SK-N-SH treated with all-trans-retinoic acid at 6 μM for 48 hours (cell line): ENCODE measurements around the gene FCHO1.
"Not testable (repeated sequence)": the region's sequence is repeated elsewhere in the genome, so short reads cannot be mapped to it uniquely, and the experiment has no call there.

ENCODE experiments used
- ATAC-seq: fragments of 200-7000 bp; cut with Tn5 transposase; 3 replicates; pipeline ENCODE4 v1.9.1; 2020; ENCODE audit warnings: mild to moderate bottlenecking, moderate library complexity
- ARNTL ChIP-seq: fragments of 450-650 bp; formaldehyde crosslinking; IDR thresholded peaks from 2 replicates; pipeline ENCODE4 v1.5.0; 2020; ENCODE audit warnings: low read depth, mild to moderate bottlenecking, moderate library complexity, borderline replicate concordance
- BACH2 ChIP-seq: fragments of 250-450 bp; sonication (Bioruptor Pico); IDR thresholded peaks from 2 replicates; pipeline ENCODE4 v1.9.0; 2021; ENCODE audit warnings: mild to moderate bottlenecking, borderline replicate concordance
- CREB5 ChIP-seq: fragments of 250-450 bp; sonication (Bioruptor Pico); IDR thresholded peaks from 2 replicates; pipeline ENCODE4 v1.5.1; 2020; ENCODE audit warnings: low read depth, mild to moderate bottlenecking, moderate library complexity
- CSRNP3 ChIP-seq: fragments of 250-450 bp; sonication (Bioruptor Pico); IDR thresholded peaks from 2 replicates; pipeline ENCODE4 v1.5.1; 2021; ENCODE audit warnings: mild to moderate bottlenecking, moderate library complexity
- ESRRG ChIP-seq: fragments of 250-450 bp; sonication (Bioruptor Pico); IDR thresholded peaks from 2 replicates; pipeline ENCODE4 v1.6.1; 2021; ENCODE audit warnings: mild to moderate bottlenecking
- GLIS3 ChIP-seq: fragments of 250-450 bp; sonication (Bioruptor Pico); IDR thresholded peaks from 2 replicates; pipeline ENCODE4 v1.5.0; 2020; ENCODE audit warnings: mild to moderate bottlenecking, moderate library complexity
- ISL1 ChIP-seq: fragments of 250-450 bp; sonication (Bioruptor Pico); IDR thresholded peaks from 2 replicates; pipeline ENCODE4 v2.1.2; 2022; ENCODE audit warnings: mild to moderate bottlenecking, moderate library complexity
- PATZ1 ChIP-seq: fragments of 250-450 bp; sonication (Bioruptor Pico); IDR thresholded peaks from 2 replicates; pipeline ENCODE4 v1.8.0; 2020; ENCODE audit warnings: mild to moderate bottlenecking, moderate library complexity, borderline replicate concordance
- POU6F1 ChIP-seq: fragments of 250-450 bp; sonication (Bioruptor Pico); IDR thresholded peaks from 2 replicates; pipeline ENCODE4 v1.8.0; 2021; ENCODE audit warnings: low read depth, mild to moderate bottlenecking, moderate library complexity, borderline replicate concordance
- PPARA ChIP-seq: fragments of 250-450 bp; sonication (Bioruptor Pico); IDR thresholded peaks from 2 replicates; pipeline ENCODE4 v1.5.0; 2020; ENCODE audit warnings: mild to moderate bottlenecking, borderline replicate concordance
- RARB ChIP-seq: fragments of 250-450 bp; sonication (Bioruptor Pico); IDR thresholded peaks from 2 replicates; pipeline ENCODE4 v1.8.0; 2021; ENCODE audit warnings: mild to moderate bottlenecking, moderate library complexity
- SNAI2 ChIP-seq: fragments of 250-450 bp; sonication (Bioruptor Pico); IDR thresholded peaks from 2 replicates; pipeline ENCODE4 v1.5.0; 2020; ENCODE audit warnings: mild to moderate bottlenecking, moderate library complexity
- TCF4 ChIP-seq: fragments of 250-450 bp; sonication (Bioruptor Pico); IDR thresholded peaks from 2 replicates; pipeline ENCODE4 v1.8.0; 2021; ENCODE audit warnings: mild to moderate bottlenecking, moderate library complexity, borderline replicate concordance
- TOX ChIP-seq: fragments of 250-450 bp; sonication (Bioruptor Pico); IDR thresholded peaks from 2 replicates; pipeline ENCODE4 v1.8.0; 2021; ENCODE audit warnings: mild to moderate bottlenecking, moderate library complexity, borderline replicate concordance
- ZC3H10 ChIP-seq: fragments of 250-450 bp; sonication (Bioruptor Pico); IDR thresholded peaks from 2 replicates; pipeline ENCODE4 v1.5.1; 2021; ENCODE audit warnings: mild to moderate bottlenecking, moderate library complexity
- ZFP3 ChIP-seq: fragments of 250-450 bp; sonication (Bioruptor Pico); IDR thresholded peaks from 2 replicates; pipeline ENCODE4 v1.5.0; 2020; ENCODE audit warnings: mild to moderate bottlenecking, moderate library complexity
- ZFP30 ChIP-seq: fragments of 450-650 bp; formaldehyde crosslinking; IDR thresholded peaks from 2 replicates; pipeline ENCODE4 v1.5.0; 2022; ENCODE audit warnings: mild to moderate bottlenecking, moderate library complexity
- ZNF565 ChIP-seq: fragments of 450-650 bp; formaldehyde crosslinking; conservative IDR thresholded peaks from 2 replicates; pipeline ENCODE4 v1.5.0; 2020; ENCODE audit warnings: low read depth, mild to moderate bottlenecking, moderate library complexity
- ZNF70 ChIP-seq: fragments of 450-650 bp; formaldehyde crosslinking; IDR thresholded peaks from 2 replicates; pipeline ENCODE4 v1.5.0; 2020; ENCODE audit warnings: mild to moderate bottlenecking, moderate library complexity
- ZNF8 ChIP-seq: fragments of 450-650 bp; formaldehyde crosslinking; IDR thresholded peaks from 2 replicates; pipeline ENCODE4 v1.5.0; 2020; ENCODE audit warnings: mild to moderate bottlenecking, moderate library complexity

The FCHO1 gene

GRCh38 chr19:17796838-17797423 lies 45.7 kb downstream of the FCHO1 start:
- no peak for TF ChIP-seq PATZ1
- TF ChIP-seq ISL1 = no peak
- TF ChIP-seq ZNF70 (CRISPR knock-in tag) = no peak
- no peak for TF ChIP-seq TCF4 (CRISPR knock-in tag)
- TF ChIP-seq TOX = no peak
- TF ChIP-seq CSRNP3 (CRISPR knock-in tag) = no peak
- no peak for TF ChIP-seq SNAI2 (CRISPR knock-in tag)
- no peak for TF ChIP-seq GLIS3 (CRISPR knock-in tag)
- TF ChIP-seq ZNF565 = no peak
- TF ChIP-seq ZC3H10 (CRISPR knock-in tag) = no peak
- TF ChIP-seq ARNTL (CRISPR knock-in tag) = no peak
- no peak for TF ChIP-seq ZFP3
- TF ChIP-seq ZNF8 = no peak
- no peak for TF ChIP-seq CREB5
- ATAC-seq = no peak

- TF ChIP-seq RARB (no peak), ZFP30 (CRISPR knock-in tag) (no peak), ZFP3 (no peak), CREB5 (no peak), CSRNP3 (CRISPR knock-in tag) (no peak), TCF4 (CRISPR knock-in tag) (no peak), SNAI2 (CRISPR knock-in tag) (no peak), ISL1 (no peak), POU6F1 (CRISPR knock-in tag) (no peak), ZNF70 (CRISPR knock-in tag) (no peak), ZNF565 (no peak), PPARA (no peak), ESRRG (CRISPR knock-in tag) (no peak), BACH2 (CRISPR knock-in tag) (no peak), TOX (no peak), ARNTL (CRISPR knock-in tag) (no peak), ZC3H10 (CRISPR knock-in tag) (no peak)
- ATAC-seq = no peak
Measured at GRCh38 chr19:17797424-17798201, 46.3 kb downstream of the FCHO1 start.

GRCh38 chr19:17798599-17798998 lies 47.3 kb downstream of the FCHO1 start:
- ATAC-seq = not testable (repeated sequence)
